WTC11 (cell line): ENCODE data around the gene FHOD3.

ENCODE experiments used
- CREB1 ChIP-seq: sonication (generic); formaldehyde crosslinking; IDR thresholded peaks from 2 replicates; pipeline ENCODE4 v1.8.0; 2023; ENCODE audit warnings: mild to moderate bottlenecking, missing genetic modification reagents
- PRRX2 ChIP-seq: fragments of 250-450 bp; sonication (Bioruptor Pico); IDR thresholded peaks from 2 replicates; pipeline ENCODE4 v1.8.0; 2021; ENCODE audit warnings: mild to moderate bottlenecking
- ZNF317 ChIP-seq: sonication (generic); formaldehyde crosslinking; IDR thresholded peaks from 2 replicates; pipeline ENCODE4 v1.8.1; 2023; ENCODE audit warnings: low read depth, mild to moderate bottlenecking, moderate library complexity, missing genetic modification reagents, borderline replicate concordance
- ZNF416 ChIP-seq: fragments of 250-450 bp; sonication (Bioruptor Pico); IDR thresholded peaks from 2 replicates; pipeline ENCODE4 v1.9.0; 2021; ENCODE audit warnings: mild to moderate bottlenecking, inconsistent platforms
- TF ChIP-seq, protein P1 (sequence below): fragments of 200-600 bp; IDR thresholded peaks from 2 replicates; pipeline ENCODE4 v1.8.0; 2022; ENCODE audit warnings: antibody characterized with exemption
- TF ChIP-seq, protein P2 (sequence below): sonication (generic); formaldehyde crosslinking; IDR thresholded peaks from 2 replicates; pipeline ENCODE4 v1.8.0; 2022; ENCODE audit warnings: mild to moderate bottlenecking, missing genetic modification reagents
- TF ChIP-seq, protein P3 (sequence below): sonication (generic); formaldehyde crosslinking; IDR thresholded peaks from 2 replicates; pipeline ENCODE4 v1.8.1; 2023; ENCODE audit warnings: mild to moderate bottlenecking, missing genetic modification reagents
- TF ChIP-seq, protein P4 (sequence below): fragments of 250-450 bp; sonication (Bioruptor Pico); IDR thresholded peaks from 2 replicates; pipeline ENCODE4 v1.8.0; 2021; ENCODE audit warnings: mild to moderate bottlenecking

DNA sequence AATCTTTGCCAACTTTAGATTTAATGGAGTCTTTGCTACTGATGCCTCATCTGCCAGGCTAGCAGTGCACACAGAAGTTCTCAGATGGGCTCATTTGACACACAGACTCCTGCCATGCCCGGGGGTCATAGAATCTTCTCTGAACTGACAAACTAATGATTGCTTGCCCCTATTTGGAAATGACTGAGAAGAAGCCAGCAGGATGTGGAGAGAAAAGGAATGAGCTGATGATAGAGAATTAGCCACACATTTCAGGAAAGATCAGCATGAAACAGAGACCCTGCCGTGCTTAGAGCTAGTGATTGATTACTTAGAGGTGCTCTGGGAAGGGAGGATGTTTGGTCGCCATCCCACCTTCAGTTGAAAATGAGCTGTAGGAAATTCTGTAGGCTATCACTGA is 352.8 kb downstream of the FHOD3 start:
- TF ChIP-seq ZNF416 (CRISPR knock-in tag) (no peak), CREB1 (no peak), ZNF317 (CRISPR knock-in tag) (no peak), PRRX2 (CRISPR knock-in tag) (no peak)
- TF ChIP-seq, protein P1, sequence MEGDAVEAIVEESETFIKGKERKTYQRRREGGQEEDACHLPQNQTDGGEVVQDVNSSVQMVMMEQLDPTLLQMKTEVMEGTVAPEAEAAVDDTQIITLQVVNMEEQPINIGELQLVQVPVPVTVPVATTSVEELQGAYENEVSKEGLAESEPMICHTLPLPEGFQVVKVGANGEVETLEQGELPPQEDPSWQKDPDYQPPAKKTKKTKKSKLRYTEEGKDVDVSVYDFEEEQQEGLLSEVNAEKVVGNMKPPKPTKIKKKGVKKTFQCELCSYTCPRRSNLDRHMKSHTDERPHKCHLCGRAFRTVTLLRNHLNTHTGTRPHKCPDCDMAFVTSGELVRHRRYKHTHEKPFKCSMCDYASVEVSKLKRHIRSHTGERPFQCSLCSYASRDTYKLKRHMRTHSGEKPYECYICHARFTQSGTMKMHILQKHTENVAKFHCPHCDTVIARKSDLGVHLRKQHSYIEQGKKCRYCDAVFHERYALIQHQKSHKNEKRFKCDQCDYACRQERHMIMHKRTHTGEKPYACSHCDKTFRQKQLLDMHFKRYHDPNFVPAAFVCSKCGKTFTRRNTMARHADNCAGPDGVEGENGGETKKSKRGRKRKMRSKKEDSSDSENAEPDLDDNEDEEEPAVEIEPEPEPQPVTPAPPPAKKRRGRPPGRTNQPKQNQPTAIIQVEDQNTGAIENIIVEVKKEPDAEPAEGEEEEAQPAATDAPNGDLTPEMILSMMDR, result no peak
- TF ChIP-seq, protein P2, sequence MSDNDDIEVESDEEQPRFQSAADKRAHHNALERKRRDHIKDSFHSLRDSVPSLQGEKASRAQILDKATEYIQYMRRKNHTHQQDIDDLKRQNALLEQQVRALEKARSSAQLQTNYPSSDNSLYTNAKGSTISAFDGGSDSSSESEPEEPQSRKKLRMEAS (CRISPR knock-in tag), result no peak
- TF ChIP-seq, protein P3, sequence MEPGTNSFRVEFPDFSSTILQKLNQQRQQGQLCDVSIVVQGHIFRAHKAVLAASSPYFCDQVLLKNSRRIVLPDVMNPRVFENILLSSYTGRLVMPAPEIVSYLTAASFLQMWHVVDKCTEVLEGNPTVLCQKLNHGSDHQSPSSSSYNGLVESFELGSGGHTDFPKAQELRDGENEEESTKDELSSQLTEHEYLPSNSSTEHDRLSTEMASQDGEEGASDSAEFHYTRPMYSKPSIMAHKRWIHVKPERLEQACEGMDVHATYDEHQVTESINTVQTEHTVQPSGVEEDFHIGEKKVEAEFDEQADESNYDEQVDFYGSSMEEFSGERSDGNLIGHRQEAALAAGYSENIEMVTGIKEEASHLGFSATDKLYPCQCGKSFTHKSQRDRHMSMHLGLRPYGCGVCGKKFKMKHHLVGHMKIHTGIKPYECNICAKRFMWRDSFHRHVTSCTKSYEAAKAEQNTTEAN (CRISPR knock-in tag), result no peak
- TF ChIP-seq, protein P4, sequence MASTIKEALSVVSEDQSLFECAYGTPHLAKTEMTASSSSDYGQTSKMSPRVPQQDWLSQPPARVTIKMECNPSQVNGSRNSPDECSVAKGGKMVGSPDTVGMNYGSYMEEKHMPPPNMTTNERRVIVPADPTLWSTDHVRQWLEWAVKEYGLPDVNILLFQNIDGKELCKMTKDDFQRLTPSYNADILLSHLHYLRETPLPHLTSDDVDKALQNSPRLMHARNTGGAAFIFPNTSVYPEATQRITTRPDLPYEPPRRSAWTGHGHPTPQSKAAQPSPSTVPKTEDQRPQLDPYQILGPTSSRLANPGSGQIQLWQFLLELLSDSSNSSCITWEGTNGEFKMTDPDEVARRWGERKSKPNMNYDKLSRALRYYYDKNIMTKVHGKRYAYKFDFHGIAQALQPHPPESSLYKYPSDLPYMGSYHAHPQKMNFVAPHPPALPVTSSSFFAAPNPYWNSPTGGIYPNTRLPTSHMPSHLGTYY (CRISPR knock-in tag), result no peak
